GM12875 (cell line): Measurements from ENCODE around the gene NFIA.

Source experiments
- H3K4me3 ChIP-seq: one replicate; pipeline ENCODE4 v1.5.1; 2011; ENCODE audit warnings: low read depth, low read length, control low read depth
- TF ChIP-seq, protein P1 (sequence below): IDR thresholded peaks from 2 replicates; pipeline ENCODE4 v1.5.1; 2011; ENCODE audit warnings: low read depth, mild to moderate bottlenecking, control low read depth, inconsistent platforms, low read length, moderate library complexity, borderline replicate concordance; ENCODE audit not compliant: insufficient read depth

NFIA gene

GRCh38 chr1:61093525-61094137, 11.3 kb downstream of the NFIA start:
- TF ChIP-seq, protein P1, sequence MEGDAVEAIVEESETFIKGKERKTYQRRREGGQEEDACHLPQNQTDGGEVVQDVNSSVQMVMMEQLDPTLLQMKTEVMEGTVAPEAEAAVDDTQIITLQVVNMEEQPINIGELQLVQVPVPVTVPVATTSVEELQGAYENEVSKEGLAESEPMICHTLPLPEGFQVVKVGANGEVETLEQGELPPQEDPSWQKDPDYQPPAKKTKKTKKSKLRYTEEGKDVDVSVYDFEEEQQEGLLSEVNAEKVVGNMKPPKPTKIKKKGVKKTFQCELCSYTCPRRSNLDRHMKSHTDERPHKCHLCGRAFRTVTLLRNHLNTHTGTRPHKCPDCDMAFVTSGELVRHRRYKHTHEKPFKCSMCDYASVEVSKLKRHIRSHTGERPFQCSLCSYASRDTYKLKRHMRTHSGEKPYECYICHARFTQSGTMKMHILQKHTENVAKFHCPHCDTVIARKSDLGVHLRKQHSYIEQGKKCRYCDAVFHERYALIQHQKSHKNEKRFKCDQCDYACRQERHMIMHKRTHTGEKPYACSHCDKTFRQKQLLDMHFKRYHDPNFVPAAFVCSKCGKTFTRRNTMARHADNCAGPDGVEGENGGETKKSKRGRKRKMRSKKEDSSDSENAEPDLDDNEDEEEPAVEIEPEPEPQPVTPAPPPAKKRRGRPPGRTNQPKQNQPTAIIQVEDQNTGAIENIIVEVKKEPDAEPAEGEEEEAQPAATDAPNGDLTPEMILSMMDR = no peak
- H3K4me3 ChIP-seq = no peak overlapping the region

- TF ChIP-seq, protein P1 = no peak
- H3K4me3 ChIP-seq = no peak overlapping the region
Observed at GRCh38 chr1:61094677-61095469, 12.5 kb downstream of the NFIA start.

GRCh38 chr1:61095470-61095812, 13.1 kb downstream of the NFIA start:
- no peak overlapping the region for H3K4me3 ChIP-seq
- TF ChIP-seq, protein P1 = no peak

GRCh38 chr1:61097317-61097716, 15.0 kb downstream of the NFIA start:
- TF ChIP-seq, protein P1 = no peak
- no peak overlapping the region for H3K4me3 ChIP-seq

- TF ChIP-seq, protein P1 = no peak
- H3K4me3 ChIP-seq = no peak overlapping the region
Observed at GRCh38 chr1:61097722-61098121, 15.4 kb downstream of the NFIA start.

DNA sequence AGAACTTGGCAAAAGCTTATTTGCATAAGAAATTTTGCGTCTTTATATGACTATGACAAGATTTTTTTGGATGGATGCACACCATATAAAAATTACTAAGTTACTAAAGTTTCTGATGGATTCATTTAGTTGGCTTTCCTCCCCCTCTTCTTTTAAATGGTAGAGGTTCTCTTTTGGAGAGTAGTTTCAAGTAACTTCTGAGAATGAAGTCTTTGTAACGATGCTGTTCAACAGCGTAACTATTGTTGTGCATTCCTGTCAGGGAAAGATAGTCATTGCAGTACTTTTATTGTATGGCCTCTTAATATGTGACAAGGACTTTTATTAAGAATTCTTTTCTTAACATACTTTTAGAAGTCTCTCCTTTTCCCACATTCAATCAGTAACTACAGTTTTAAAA, 16.0 kb downstream of the NFIA start:
- TF ChIP-seq, protein P1 = no peak
- no peak overlapping the region for H3K4me3 ChIP-seq

GRCh38 chr1:61098906-61099437, 16.6 kb downstream of the NFIA start:
- TF ChIP-seq, protein P1 = no peak
- H3K4me3 ChIP-seq = no peak overlapping the region
